Left ventricle myocardium inferior (tissue), 1 donor: ENCODE measurements around the gene PDGFRA. TPM values are rescaled to one million over a fixed set of nuclear protein-coding genes. Genes with fewer than 3 reads are reported as not detected.
"Not testable (repeated sequence)": the region's sequence is repeated elsewhere in the genome, so short reads cannot be mapped to it uniquely, and the experiment has no call there.

Experiments used
- DNase-seq: peaks from one replicate; pipeline ENCODE4 v3.0.0-alpha.2; 2020
- H3K27ac ChIP-seq: fragments of 200-600 bp; replicated peaks from 2 replicates; pipeline ENCODE4 v1.8.0; 2021
- H3K27me3 ChIP-seq: fragments of 200-600 bp; 2 replicates; pipeline ENCODE4 v1.8.0; 2021; ENCODE audit warnings: low read depth
- H3K36me3 ChIP-seq: fragments of 200-600 bp; 2 replicates; pipeline ENCODE4 v1.8.0; 2021
- H3K4me1 ChIP-seq: fragments of 200-600 bp; 2 replicates; pipeline ENCODE4 v1.8.0; 2021
- H3K4me3 ChIP-seq: fragments of 200-600 bp; 2 replicates; pipeline ENCODE4 v1.8.0; 2021; ENCODE audit warnings: mild to moderate bottlenecking, moderate library complexity
- H3K9me3 ChIP-seq: fragments of 200-600 bp; replicated peaks from 2 replicates; pipeline ENCODE4 v1.8.0; 2021
- intact Hi-C: fragments of 100-400 bp; cut with micrococcal nuclease; formaldehyde crosslinking; loops from one replicate; pipeline ENCODE4 v1.11.0; 2022
- total RNA-seq: library from RNA; stranded (reverse); fragmentation: NEBNext Ultra II Directional; extraction: Animal tissue kit (Norgen Biotek cat#: 25700); gene quantifications from one replicate; pipeline ENCODE4 v1.2.1, GENCODE V29; 2021
- TF ChIP-seq, protein P1 (sequence below): fragments of 200-600 bp; IDR thresholded peaks from 2 replicates; pipeline ENCODE4 v1.8.0; 2021; ENCODE audit warnings: antibody characterized with exemption, mild to moderate bottlenecking, borderline replicate concordance
- donor health status: DM: no; HTN: yes; CAD: no; lungs with severe emphysema.

The PDGFRA gene
- total RNA-seq, 1 donor from 2014 or later = 24.8 TPM

DNA sequence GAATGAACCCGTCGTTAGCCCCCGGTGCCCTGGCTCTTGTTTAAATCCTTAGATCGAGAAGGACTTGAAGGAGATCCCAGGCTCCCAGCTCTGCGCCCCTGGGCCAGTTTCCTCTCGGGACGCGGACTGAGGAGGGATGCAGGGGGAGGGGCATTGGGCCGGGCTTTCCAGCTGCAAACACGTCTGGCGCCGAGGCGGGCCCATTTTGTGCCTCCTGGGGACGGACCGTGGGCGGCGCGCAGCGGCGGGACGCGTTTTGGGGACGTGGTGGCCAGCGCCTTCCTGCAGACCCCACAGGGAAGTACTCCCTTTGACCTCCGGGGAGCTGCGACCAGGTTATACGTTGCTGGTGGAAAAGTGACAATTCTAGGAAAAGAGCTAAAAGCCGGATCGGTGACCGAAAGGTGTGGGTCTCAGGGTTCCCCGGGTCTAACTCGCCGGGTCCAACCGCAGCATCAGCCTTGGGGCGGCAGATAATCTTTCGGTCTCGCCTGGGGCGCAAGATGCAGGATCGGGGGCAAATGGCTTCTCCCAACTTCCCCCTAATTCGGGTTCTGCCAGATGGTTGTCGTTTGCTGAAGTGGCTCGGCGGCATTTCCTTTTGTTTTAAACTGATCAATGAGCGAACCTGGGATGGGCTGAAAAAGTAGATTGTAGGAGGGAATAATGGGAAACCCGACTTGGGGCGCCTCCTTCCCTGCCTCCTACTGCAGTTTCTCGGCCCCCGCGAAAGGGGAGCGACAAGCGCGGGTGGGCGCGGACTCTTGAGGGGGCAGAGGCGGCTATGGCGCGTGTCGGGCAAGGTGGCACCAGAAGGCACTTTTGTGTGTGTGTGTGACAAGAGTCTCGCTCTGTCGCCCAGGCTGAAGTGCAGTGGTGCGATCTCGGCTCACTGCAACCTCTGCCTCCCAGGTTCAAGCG lies 2.9 kb downstream of the PDGFRA start:
- peak overlapping the region; percentile 76 for H3K27ac ChIP-seq
- intact Hi-C loops = no loop called here

DNA sequence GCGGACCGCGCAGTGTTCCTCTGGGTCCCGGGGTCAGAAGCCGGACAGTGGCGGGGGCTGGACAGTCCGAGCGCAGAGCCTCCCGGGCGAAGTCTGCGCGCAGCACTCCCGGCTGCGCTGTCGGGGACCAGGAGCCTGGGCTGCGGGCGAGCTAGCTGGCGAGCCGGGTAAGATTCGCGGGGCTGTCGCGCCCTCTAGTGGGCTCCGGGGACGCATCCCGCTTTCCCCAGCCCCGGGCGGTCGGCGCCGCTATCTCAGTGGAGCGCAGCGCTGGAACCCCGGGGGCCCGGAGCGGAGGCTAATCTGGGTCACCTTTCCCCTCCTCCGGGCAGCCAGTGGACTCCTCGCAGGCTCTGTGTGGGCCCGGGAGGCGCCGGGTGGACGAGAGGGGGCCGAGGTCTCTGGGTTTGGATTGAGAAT lies 4.2 kb downstream of the PDGFRA start:
- peaks cover 60% of the 10 kb centered on the region for H3K4me1 ChIP-seq
- H3K27ac ChIP-seq = peak overlapping the region; percentile 76
- H3K9me3 ChIP-seq = no peaks in the 10 kb centered on the region
- H3K27me3 ChIP-seq = peaks cover 71% of the 10 kb centered on the region
- TF ChIP-seq, protein P1, sequence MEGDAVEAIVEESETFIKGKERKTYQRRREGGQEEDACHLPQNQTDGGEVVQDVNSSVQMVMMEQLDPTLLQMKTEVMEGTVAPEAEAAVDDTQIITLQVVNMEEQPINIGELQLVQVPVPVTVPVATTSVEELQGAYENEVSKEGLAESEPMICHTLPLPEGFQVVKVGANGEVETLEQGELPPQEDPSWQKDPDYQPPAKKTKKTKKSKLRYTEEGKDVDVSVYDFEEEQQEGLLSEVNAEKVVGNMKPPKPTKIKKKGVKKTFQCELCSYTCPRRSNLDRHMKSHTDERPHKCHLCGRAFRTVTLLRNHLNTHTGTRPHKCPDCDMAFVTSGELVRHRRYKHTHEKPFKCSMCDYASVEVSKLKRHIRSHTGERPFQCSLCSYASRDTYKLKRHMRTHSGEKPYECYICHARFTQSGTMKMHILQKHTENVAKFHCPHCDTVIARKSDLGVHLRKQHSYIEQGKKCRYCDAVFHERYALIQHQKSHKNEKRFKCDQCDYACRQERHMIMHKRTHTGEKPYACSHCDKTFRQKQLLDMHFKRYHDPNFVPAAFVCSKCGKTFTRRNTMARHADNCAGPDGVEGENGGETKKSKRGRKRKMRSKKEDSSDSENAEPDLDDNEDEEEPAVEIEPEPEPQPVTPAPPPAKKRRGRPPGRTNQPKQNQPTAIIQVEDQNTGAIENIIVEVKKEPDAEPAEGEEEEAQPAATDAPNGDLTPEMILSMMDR = peak; percentile 81
- DNase-seq = peak; percentile 88
- intact Hi-C loops = no loop called here
- no peaks in the 10 kb centered on the region for H3K36me3 ChIP-seq
- H3K4me3 ChIP-seq = peak overlapping the region; percentile 74

More for the DNA sequence above, 2.9 kb downstream of the PDGFRA start:
- no peaks in the 10 kb centered on the region for H3K36me3 ChIP-seq
- peak; percentile 76 for DNase-seq
- peaks cover 73% of the 10 kb centered on the region for H3K4me1 ChIP-seq
- H3K4me3 ChIP-seq = peak overlapping the region; percentile 74
- H3K9me3 ChIP-seq = no peaks in the 10 kb centered on the region
- TF ChIP-seq, protein P1 = no peak
- peaks cover 77% of the 10 kb centered on the region for H3K27me3 ChIP-seq

DNA sequence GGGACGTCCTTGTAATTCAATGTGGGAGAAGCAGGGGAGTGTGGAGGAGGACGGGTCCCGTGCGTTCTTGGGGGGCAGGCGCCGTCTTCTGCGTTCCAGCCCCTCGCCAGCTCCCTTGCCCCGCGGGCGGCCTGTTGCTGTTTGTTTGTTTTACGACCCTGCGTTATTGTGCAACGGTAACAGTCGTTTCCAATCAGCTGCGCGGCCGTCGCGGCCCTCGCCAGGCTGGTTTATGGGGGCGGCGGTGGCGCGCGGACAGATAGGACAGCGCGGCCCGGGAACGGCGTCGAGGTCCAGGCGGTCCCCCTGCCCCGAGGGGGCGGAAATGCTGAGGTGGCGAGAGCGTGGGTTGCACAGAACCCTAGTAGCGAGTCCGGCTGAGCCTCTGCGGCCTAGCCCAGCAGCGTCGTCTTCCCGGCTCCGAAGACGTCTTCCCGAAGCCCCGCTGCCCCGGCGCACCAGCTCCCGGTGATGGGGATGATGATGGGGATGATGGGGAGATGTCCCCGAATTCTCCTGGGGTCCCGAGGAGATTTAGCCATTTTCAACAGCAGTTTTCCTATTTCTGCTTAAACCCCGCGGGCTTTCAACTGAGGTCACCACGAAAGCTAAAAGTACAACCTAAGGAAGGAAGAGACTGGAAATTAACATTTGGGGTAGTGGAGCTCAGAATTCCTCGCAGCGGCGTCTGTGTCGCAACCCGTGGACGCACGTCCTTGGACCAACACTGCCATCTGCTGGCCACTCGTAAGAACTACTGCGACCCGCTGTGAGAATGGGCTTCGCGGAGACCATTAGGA lies 4.8 kb downstream of the PDGFRA start:
- peaks cover 65% of the 10 kb centered on the region for H3K27me3 ChIP-seq
- intact Hi-C loops = no loop called here

DNA sequence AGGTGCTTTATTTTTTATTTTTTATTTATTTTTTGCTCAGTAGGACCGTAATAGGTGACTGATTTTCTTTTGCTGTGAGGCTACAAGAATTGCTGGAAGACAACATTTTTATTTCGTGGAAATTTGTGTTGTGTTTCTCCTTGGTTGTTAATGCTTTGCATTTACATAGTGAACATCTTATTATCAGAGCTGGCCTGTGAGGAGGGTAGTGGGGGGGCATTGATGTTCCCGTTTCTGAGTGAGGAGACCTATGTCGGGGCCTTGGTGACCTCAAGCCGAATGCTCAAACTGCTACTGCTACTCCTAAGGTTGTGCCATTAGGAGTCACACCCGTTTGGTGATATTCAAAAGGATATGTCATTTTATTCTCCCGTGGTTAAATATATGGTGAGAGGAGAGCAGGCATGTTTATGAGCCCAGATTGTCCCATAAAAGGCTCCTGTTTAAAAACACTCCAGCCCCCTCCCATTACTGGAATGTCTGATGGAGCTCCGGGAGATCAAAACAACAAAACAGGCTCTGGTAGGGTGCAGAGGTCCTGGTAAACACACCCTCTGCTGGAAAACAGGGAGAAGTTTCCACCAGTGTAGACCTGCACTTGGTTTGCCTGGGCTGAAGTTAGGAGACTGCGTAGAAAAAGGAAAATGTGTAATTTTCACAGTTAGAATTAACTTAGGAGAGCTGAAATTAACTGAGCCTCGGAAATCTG lies 5.6 kb downstream of the PDGFRA start:
- Histone ChIP-seq H3K9me3 (no peaks in the 10 kb centered on the region), H3K36me3 (no peaks in the 10 kb centered on the region), H3K27me3 (peaks cover 58% of the 10 kb centered on the region), H3K27ac (no peak overlapping the region), H3K4me1 (peaks cover 53% of the 10 kb centered on the region), H3K4me3 (peak overlapping the region; percentile 74)
- intact Hi-C loops = no loop called here
- no peak for DNase-seq
- TF ChIP-seq, protein P1 = no peak

More for the DNA sequence above, 4.8 kb downstream of the PDGFRA start:
- peak overlapping the region; percentile 76 for H3K27ac ChIP-seq
- H3K4me3 ChIP-seq = peak overlapping the region; percentile 74
- peak; percentile 75 for DNase-seq
- TF ChIP-seq, protein P1 = peak; percentile 97
- no peaks in the 10 kb centered on the region for H3K36me3 ChIP-seq
- H3K9me3 ChIP-seq = no peaks in the 10 kb centered on the region
- H3K4me1 ChIP-seq = peaks cover 55% of the 10 kb centered on the region

DNA sequence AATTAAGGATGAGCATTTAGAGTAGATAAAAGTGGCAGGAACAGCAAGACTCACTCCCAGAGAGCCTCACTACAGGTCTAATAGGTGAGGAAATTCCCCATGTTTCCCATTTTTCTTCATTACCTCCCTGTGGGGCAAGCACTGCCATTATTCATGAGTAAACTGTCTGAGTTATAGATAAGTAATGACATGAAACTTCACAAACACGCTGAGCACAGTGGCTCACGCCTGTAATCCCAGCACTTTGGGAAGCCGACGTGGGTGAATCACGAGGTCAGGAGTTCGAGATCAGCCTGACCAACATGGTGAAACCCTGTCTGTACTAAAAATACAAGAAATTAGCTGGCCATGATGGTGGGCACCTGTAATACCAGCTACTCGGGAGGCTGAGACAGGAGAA lies 7.2 kb downstream of the PDGFRA start:
- intact Hi-C loops = not testable (repeated sequence)

More for the DNA sequence above, 7.2 kb downstream of the PDGFRA start:
- H3K4me1 ChIP-seq = peaks cover 37% of the 10 kb centered on the region
- not testable (repeated sequence) for H3K27ac ChIP-seq, H3K36me3 ChIP-seq, DNase-seq, H3K9me3 ChIP-seq, H3K4me3 ChIP-seq
- peaks cover 41% of the 10 kb centered on the region for H3K27me3 ChIP-seq
